ENCODE measurements around the gene VRK1.

DNA sequence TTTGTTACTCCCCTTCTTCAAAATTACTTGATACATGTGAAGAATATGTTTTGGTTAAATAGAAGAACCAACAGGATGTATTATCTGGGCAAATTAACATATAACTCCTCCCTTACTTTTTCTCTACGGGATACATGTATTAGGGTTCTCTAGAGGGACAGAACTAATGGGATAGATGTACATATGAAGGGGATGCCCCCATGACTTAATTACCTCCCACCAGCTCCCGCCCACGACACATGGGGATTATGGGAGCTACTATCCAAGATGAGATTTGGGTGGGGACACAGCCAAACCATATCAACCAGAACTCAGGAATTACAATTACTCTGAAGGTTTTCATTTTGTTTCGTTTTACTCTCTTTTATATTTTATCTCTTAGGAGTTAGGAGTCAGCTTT lies 41.3 kb downstream of the VRK1 start:
- TF ChIP-seq CTCF (conservative IDR thresholded peaks at IDR 0.05; ENCODE audit: low read length) (no peak), EZH2phosphoT487 (IDR thresholded peaks at IDR 0.05; ENCODE audit: borderline replicate concordance, low read depth, low read length) (no peak)
